Stimulated activated CD4-positive, alpha-beta T cell treated with anti-CD3 and anti-CD28 coated beads, Interleukin-4, amount 100 ng/mL, for 1 hour (primary cell): ENCODE measurements around the gene ZNF800.

Experiments used
- DNase-seq: peaks from one replicate; pipeline ENCODE4 v3.0.0-alpha.2; 2020

ZNF800 gene

DNA sequence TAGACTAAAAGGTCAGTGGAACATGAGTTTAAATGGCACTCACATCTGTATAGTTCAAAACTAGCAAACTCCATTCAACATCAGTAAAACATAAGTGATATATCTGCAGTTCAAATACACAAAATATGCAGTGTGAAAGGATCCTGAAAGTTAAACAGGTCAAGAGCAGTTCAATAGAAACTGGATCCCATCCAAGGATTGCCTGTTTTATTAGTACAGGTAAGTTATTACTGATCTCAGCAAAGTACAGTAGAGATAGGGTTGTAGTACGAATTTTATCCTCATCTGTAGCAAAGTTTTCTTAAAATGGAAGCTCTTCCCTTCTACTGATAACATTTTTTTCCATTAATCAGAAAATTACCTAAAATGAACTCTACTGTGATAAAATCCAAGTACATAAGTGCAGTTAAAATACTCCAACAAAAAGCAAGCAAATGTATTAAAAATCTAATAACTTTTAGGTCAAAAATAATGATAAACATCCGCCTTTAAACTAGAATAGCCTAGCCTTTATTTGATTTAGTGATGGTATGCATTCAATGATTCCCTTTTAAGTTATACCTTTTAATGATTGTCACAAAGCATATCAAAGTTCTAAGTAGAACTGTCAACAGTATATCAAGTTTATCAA, 2.2 kb downstream of the ZNF800 start:
- no peak for DNase-seq

DNA sequence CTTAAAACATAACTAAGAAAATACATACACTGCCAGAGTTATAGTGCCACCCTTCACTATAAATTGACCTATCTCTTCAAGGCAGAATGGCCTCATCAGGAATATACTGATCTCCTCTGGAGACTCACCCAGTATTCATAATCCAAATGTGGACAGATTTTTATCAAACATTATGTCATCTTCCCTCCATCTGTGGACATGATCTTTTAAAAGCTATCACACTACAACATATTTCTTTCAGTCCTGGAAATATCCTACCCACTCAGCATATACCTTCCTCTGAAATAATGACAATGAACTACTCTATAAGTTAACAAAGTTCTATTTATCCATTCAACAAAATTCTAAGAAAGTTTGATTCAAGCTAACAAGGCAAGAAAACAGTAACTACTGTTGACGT, 3.2 kb downstream of the ZNF800 start:
- DNase-seq: no peak

GRCh38 chr7:127387974-127388373, 4.5 kb downstream of the ZNF800 start:
- DNase-seq: no peak

DNA sequence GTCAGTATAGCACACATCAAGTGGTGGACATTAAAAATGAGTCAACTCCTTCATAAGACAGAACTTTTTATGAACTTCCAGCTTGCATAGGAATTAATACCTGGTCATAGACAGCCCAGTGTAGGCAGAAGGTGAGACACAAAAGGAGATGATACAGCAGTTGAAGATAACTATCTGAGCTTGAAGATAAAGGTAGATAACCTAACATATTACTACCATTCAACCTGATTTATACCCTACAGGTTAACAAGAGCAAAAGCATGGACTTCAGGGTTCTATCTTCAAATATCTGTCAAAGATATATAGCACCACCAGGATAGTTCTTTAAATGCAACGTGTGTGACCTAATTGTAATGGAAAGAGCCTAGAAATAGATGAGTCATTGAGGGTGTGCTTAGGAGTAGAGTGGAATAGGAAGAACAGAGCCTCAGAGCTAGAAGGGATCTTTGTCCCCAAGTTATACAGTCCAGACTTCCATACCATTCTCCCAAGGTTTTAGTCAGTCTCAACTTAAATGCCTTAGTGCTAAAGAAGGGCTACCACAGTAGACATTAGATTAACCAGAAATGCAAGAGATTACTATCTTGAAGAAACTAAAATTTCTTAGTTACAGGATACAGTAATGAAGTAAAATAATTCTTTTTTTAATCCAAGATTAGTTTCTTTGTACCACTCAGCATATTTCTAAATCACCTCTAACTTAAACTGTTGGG, 9.2 kb downstream of the ZNF800 start:
- no peak for DNase-seq

- no peak for DNase-seq
These were observed 10.0 kb downstream of the ZNF800 start for GRCh38 chr7:127382301-127383085.

DNA sequence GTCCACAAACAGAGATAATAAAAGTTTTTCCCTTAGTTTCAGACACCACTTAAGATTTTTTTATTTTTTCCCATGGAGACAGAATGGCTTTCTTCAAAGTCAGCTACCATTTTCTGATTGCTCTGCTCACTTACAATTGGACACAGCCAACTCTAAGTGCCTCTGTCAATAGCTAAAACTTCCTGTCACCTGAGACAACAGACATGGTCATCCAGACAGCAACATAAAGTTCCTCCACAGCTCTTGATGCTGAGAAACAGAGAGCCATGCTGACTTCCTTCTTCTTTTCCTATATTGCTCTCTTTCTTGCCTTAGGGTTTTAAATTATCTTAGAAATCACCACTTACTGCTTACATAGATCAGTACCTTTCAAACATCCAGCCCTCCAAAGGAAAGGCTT, 12.0 kb downstream of the ZNF800 start:
- no peak for DNase-seq

GRCh38 chr7:127379642-127380041, 12.9 kb downstream of the ZNF800 start:
- DNase-seq: no peak

DNA sequence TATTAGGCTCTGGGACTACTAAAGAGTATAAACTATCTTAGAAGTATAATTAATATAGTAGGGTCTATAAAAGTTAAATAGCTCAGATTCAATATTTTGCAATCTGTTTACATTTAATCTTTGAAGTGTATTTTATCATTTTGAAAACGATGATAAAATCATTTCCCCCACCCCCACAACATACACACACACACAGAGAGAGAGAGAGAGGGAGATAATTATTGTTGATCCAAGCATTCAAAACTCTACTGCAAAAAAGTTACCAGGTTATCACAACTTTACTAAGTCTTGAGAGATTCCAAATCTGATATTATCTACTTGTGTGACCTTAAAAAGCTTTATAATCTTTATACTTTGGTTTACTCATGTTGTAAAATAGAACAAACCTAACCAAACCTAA, 14.0 kb downstream of the ZNF800 start:
- no peak for DNase-seq

DNA sequence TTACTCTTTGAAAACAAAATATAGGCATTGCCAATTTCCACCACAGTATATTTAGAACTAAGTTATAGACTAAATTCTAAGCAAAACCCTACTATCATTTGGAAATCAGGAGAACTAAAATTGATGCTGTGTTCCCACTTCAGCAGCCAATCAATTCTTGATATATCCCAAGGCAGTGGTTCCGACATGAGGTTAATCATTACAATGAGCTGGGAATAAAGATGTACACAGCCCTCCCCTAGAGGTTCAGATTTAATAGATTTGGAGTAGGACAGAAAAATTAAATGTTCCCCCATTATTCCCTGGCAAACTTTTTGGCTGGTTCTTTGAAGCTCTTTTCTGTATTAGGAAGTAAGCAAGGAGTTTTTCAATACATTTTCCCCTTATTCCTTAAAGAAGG, 15.1 kb downstream of the ZNF800 start:
- no peak for DNase-seq

GRCh38 chr7:127375631-127376030, 16.9 kb downstream of the ZNF800 start:
- no peak for DNase-seq

DNA sequence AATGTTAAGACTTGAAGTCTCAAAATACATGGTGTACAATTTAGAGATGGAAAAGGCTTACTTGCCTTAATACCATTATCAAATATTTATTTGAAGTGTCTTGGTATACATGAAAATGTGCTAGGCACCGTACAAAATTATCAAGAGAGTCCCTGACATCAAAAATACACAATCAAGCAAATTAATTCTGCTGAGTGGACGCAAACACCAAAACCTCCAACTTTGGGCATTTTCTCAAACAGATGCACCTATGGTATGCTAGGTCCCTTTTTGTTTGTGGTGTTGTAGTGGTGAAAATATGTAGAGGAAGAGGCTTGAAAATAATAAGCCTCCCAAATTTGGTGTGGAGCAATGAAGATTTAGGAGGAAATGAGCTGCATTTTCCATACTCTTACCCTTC, 24.8 kb downstream of the ZNF800 start:
- DNase-seq: no peak

- no peak for DNase-seq
These were observed 25.8 kb downstream of the ZNF800 start for GRCh38 chr7:127366680-127367079.

DNA sequence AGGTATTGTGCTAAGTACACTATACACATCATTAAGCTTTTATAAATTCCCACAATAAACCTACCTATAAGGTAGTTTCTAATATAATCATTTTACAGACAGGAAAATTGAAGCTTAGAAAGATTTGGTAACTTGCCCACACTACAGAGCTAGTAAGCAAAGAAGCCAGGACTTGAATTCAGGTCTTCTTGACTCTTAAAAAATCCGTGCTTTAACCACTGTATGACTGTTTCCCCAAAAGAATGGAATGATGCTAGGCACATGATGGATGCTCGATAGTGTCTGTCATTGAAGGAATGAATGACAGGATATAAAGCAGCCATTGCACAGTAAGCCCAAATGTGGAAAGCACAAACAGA, 26.6 kb downstream of the ZNF800 start:
- no peak for DNase-seq

DNA sequence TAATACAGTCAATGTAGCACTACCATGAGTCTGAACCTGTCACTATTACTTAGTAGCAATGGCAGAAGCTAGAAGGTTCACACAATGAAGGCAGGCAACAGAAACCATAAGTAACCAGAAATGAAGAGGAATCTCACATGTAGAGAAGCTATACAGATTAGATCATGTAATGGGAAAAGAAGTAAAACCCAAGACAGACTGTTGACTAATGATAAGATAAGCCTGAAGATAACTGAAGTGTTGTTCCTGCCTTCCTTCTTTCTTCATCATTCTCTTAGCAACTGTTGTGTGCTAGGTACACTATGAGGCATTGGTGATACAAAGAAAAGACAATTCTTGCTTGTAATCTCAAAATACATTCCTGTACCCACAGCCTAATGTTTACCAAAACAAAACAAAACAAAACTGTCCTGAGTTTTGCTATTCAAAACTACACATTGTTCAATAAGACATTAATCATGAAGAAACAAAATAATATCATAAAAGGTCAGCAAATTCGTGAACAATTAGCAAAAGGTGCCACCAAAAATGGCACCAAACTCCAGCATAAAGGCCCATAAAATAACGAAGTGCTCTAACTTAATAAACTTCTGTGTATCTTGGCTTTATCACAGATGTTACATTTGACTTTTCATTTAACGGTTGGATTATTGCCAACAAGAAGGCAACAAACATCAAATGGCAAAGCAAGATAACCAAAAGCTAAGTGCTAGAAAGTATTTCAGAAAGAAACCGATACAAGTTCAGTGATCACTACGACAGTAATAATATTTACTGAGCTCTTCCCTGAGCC, 27.1 kb downstream of the ZNF800 start:
- no peak for DNase-seq

- DNase-seq: no peak
These were observed 30.0 kb downstream of the ZNF800 start for GRCh38 chr7:127362364-127363027.

DNA sequence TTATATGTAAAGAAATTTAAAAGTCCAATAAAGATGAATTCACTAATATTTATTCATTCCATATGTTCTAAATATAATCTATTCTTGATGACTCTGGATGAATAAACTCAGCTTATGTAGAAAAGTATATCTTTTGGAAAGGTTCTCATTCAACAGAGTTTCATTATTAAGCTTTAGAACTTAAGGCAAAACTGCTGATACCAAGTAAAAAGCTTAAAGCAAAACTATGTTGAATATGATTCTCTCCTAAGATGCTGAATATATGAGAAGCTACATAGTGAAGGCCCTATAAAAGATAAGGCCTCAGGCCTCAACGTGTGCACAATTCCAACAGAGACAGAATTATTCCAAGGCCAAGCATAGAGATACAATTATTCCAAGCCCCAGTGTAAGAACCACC, 30.8 kb downstream of the ZNF800 start:
- DNase-seq: no peak

- DNase-seq: no peak
These were observed 33.5 kb downstream of the ZNF800 start for GRCh38 chr7:127359011-127359410.

DNA sequence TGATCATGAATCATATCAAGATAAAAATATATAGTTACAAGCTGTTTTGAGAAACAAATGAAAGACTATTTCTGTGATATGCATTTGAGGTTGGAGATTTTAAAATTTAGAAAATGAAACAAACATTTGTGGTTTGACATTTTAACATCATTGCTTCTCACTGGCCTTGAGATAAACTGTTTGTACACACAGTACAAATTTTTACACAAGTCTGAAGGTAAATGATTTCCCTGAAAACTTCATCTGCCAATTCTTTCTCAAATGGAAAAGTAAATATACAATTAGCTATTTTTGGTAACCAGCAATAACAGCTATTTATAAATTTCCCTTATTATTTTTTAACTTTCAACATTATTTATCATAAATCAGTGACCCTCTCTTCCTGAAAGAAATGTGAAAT, 38.6 kb downstream of the ZNF800 start:
- DNase-seq: no peak

DNA sequence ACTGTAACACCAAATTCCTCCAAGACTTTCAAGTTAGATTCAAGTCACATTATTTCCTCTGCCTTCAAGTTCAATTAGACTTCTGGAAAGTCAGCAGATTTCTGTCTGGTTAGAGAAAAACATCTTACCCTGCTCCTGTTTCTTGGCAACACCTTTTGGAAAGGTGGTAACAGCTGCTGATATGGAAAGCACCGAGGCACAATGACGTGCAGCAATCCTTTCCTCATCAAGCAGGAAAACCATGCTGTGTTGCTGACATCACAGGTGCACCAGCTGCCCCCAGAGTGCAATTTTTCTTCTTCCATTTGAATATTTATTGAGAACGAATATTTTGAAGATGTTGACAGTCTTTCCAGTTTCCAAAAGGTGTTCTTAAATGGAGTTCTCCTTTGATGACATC, 41.9 kb downstream of the ZNF800 start:
- no peak for DNase-seq

DNA sequence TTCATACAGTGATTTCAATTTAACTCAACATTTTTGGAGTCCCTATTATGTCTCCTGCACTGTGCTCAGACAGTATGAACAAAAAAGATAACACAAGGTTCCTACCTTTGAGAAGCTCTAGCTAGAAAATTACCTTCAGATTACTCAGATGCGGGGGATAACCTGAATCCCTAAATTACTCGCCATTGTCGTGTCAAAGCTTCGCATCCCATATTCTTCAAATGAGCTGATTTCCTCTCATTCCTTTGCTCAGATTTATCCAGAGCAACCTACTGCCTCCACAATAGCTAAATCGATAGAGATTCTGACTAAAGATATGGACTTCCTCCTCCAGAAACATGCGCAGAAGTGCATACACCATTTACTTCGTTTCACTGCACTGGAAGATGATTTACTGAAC, 42.6 kb downstream of the ZNF800 start:
- DNase-seq: no peak

- DNase-seq: no peak
These were observed 44.3 kb downstream of the ZNF800 start for GRCh38 chr7:127348247-127348631.

DNA sequence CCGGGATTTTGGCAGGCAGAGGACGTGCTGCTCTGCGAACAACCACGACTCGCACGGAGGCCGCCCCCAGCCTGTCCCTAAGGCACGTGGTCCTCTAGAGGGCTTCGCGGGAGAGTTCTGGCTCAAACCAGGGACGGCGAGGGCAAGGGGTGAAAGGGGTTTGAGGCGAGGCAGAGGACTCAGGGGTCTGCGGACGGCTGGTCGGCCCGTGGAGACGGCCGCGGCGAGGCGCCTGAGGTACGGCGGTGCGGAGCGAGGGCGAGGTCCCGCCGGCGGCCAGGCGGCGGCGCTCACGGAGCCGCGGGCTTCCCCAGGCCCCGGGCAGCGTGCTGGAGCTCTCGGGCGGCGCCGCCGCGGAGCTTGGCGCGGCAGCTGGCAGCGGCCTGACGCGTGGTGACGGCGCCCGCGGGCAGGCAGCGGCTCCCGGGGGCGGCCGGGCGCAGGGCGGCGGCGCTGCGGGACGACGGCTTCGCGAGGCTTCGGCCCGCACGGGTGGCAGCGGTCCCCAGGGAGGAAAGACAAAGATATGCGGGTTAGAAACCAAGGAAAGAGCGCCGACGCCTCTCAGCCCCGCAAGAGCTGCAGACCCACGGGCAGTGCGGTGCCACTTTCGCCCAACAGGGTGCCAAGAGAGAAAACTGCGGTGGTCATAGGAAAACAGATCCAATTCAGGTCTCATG, 44.8 kb downstream of the ZNF800 start:
- DNase-seq: peak; percentile 80
